HL-60 (cell line): ENCODE measurements around the gene PIRT.

Source experiments
- DNase-seq, 2 experiments: peaks; one replicate each; pipeline ENCODE4 v3.0.0-alpha.2; 2010 to 2020; ENCODE audit warnings: low read depth in 1 of 2, low spot score in 1 of 2
- H3K27ac ChIP-seq: fragments of 250-450 bp; sonication (Bioruptor Pico); replicated peaks from 2 replicates; pipeline ENCODE4 v1.5.1; 2020; ENCODE audit warnings: mild to moderate bottlenecking, moderate library complexity
- H3K27me3 ChIP-seq: fragments of 250-450 bp; sonication (Bioruptor Pico); 2 replicates; pipeline ENCODE4 v1.5.1; 2021; ENCODE audit warnings: mild to moderate bottlenecking, moderate library complexity; ENCODE audit not compliant: insufficient read depth, poor library complexity, severe bottlenecking
- H3K4me3 ChIP-seq: replicated peaks from 2 replicates; pipeline ENCODE4 v1.5.1; 2011; ENCODE audit warnings: mild to moderate bottlenecking, control low read depth, low read length; ENCODE audit not compliant: insufficient read depth
- CTCF ChIP-seq: IDR thresholded peaks from one replicate; pipeline ENCODE4 v1.5.1; 2011; ENCODE audit warnings: low read length, control low read depth, inconsistent platforms; ENCODE audit not compliant: insufficient read depth
- GABPA ChIP-seq: IDR thresholded peaks from 2 replicates; pipeline ENCODE4 v1.6.1; 2012; ENCODE audit warnings: low read depth
- POLR2AphosphoS5 ChIP-seq: IDR thresholded peaks from 2 replicates; pipeline ENCODE4 v1.6.1; 2012; ENCODE audit warnings: low read depth
- REST ChIP-seq: IDR thresholded peaks from 2 replicates; pipeline ENCODE4 v1.6.1; 2012; ENCODE audit warnings: low read depth; ENCODE audit not compliant: insufficient replicate concordance
- SPI1 ChIP-seq: IDR thresholded peaks from 2 replicates; pipeline ENCODE4 v1.6.1; 2012; ENCODE audit warnings: low read depth, mild to moderate bottlenecking, borderline replicate concordance

The PIRT gene

GRCh38 chr17:10787306-10788045, 50.4 kb downstream of the PIRT start:
- no peak overlapping the region for H3K4me3 ChIP-seq
- H3K27me3 ChIP-seq = no peaks in the 10 kb centered on the region
- TF ChIP-seq SPI1 = no peak
- TF ChIP-seq REST = no peak
- TF ChIP-seq POLR2AphosphoS5 = no peak
- TF ChIP-seq GABPA = no peak
- no peak for DNase-seq
- no peak overlapping the region for H3K27ac ChIP-seq

- H3K27me3 ChIP-seq = no peaks in the 10 kb centered on the region
- no peak for TF ChIP-seq REST
- TF ChIP-seq POLR2AphosphoS5 = no peak
- TF ChIP-seq SPI1 = no peak
- TF ChIP-seq CTCF = no peak
- TF ChIP-seq GABPA = no peak
- no peak overlapping the region for H3K27ac ChIP-seq
- DNase-seq = no peak
- H3K4me3 ChIP-seq = no peak overlapping the region
These were observed 52.6 kb downstream of the PIRT start for GRCh38 chr17:10785295-10785694.

GRCh38 chr17:10779609-10780008, 58.3 kb downstream of the PIRT start:
- TF ChIP-seq SPI1 (no peak), POLR2AphosphoS5 (no peak), GABPA (no peak), CTCF (no peak), REST (no peak)
- Histone ChIP-seq H3K27ac (no peak overlapping the region), H3K27me3 (no peaks in the 10 kb centered on the region), H3K4me3 (no peak overlapping the region)
- DNase-seq = no peak
